HG03432 (cell line): ENCODE data around the gene KRTAP12-1.

ENCODE experiments used
- ATAC-seq: cut with Tn5 transposase; IDR thresholded peaks from one replicate; pipeline ENCODE4 v1.9.1; 2021; ENCODE audit warnings: mild to moderate bottlenecking, moderate library complexity; ENCODE audit not compliant: unreplicated experiment

KRTAP12-1 gene

DNA sequence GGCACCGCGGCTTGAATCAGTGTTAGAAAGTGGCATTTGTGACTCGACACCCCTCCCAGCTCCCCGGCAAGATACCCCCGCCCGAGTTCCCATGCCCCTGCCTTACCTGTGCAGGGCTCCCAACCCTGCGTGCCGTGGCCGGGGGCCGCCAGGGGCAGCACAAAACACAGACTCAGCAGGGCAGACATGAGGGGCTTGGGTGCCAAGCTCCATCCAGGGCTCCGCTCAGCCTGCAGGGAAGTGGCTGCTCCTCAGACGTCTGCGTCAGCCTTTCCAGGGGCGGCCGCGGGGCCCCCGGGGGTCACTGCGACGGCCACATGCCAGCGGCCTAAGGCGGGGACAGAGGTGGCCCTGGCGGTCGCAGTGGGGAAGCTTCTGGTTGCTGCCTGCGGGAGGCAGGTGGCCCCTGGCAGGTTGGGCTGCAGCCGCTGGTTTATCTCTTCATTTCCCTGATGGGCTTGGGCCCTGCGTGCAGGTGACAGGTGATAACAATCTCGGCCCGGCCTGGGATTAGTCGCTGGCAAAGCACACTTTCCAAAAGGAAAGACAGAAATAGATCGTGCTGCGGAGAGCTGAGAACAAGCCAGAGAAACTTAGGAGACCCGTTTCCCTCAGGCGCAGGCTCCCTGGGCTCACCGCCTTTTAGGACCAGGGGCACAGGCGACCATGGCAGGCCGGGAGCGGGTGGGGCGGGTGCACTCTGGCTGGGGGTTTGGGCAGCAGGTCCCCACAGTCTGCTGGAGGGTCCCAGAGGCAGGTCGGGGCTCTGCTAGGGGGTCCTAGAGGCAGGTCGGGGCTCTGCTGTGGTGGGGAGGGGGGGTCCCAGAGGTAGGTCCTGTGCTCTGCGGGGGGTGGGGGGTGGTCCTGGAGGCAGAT, 29.6 kb upstream of the KRTAP12-1 start, which contains the start of gene TSPEAR:
TSS of gene TSPEAR (minus strand) at position 246 of the 876 bp plus-strand sequence. CDS start at position 188, 58 bp downstream.
- ATAC-seq = no peak

DNA sequence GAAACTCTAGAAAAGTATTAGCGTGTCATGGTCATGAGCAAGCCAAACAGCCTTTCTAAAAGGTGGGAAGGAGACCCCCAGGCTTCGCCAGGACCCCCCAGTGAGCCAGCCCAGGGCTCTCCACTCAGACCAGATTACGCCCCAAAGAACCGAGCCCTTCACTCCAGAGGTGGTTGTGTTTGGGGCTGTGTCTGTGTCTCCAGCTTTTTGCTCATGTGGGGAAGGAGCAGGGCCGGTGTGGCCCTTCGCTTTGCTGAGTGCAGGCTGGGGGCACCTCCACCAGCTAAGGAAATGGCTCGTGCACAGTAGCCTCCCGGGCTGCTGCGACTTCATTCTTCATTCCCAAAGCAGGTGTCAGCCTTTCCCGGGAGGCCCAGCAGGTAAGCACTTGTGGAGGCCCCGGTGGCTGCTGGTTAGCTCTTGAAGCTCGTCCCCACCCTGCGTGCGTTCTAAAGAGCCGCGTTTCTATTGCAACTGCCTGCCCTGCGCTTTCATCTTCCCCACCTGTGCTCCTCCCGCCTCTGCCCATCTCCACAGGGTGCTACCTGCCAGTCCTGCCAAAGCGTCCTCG, 28.9 kb upstream of the KRTAP12-1 start:
- ATAC-seq = no peak

DNA sequence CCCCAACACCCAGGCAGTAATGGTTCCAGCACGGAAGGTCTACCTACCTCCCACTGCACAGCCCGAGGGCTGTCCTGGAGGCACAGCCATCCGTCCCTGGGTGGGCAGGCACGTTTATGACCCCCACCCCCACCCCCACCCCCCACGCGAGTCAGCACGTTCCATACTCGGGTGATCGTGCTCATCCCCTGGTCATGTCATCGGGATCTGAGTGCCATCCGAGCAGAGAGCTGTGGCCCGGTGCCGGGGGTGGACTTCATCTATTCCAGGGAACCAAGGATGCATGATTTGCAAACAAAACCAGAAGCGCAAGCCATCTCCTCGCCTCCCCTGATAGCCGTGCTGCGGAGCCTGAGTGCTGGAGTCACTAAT, 28.3 kb upstream of the KRTAP12-1 start:
- no peak for ATAC-seq

DNA sequence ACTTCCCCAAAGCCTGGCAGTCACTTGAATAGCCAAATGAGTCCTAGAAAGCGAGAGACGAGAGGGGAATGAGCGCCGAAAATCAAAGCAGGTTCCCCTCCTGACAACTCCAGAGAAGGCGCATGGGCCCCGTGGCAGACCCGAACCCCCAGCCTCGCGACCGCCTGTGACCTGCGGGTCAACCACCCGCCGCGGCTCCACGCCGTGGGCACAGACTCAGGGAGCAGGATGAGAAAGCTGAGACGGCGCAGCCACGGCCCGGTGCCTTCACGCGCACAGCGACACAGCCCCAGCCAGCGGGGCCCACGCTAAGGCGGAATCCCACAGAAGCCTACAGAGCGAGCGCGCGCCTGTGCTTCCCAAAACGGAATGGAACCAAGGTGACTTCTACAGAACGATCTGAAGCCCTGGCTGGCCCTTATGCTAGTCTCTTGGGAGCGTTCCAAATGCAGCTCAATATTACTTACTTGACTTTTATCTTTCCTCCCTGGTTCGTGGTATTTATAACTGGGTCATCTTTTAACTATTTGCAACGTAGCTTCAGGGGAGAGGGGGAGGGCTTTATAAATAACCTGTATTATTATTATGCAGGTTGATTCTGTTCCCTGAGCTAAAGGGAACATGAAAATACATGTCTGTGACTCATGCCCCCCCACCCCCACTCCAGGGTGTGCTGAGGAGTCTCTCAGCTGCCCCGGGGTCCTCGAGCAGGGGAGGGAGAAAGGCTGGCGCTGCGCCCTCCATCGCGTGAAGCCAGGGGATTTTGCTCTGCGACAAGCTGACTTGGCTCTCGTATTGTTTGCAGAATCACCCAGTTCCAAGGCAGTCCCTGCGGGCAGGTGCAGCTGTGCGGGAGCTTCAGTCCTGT, 27.7 kb upstream of the KRTAP12-1 start:
- no peak for ATAC-seq

DNA sequence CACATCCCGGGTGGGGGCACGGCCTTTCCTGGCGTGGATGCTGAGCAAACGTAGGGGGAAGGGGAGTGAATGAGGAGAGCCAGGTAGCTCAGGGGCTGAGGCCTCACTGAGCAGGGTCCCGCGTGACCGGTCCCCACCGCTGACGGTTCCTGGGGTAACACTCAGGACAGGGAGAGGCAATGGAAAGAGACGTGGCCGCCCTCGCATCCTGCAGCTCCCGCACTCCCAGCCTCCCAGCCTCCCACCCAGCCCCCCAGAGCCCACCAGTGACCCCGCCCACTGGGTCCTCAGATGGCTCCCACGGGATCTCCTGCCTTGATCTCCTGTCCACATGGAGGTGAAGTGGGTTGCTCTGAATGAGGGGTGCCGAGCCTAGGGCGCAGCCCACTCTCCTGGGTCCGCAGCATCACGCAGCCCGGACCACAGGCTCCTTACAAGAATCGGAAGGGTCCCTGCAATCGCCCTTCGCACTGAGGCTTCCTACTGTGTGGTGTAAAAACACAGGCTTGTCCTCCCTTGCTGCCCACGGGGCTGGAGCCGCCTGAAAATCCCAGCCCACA, 27.0 kb upstream of the KRTAP12-1 start:
- ATAC-seq = no peak

DNA sequence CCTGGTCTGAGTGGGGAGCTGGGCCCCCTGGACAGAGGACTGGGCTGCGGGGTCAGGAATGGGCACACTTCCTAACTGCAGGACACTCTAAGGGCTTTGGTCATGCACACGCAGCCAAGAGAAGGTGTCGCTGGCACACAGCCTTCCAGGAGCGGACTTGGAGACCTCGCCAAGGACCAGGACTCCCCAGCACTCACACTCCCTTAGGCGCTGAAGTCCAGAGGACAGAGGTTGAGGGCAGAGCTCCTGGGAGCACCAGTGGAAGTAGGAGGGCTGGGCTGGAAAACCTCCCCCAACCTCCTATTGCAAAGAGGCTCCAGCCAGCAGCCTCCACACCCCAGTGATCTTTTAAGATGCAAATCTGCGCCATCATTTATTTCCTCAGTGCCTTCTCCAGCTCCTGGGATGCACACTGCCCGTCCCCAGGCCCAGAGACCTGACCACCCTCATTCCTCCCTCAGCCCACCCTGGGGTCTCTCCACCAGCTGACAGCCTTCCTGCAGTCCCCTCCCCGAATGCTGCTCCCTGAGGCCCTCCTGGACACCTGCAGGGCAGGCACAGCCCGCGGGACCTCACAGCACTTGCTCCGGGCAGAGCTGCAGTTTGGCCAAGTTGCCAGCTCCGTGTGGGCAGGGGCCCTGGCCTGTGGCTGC, 26.4 kb upstream of the KRTAP12-1 start:
- no peak for ATAC-seq

DNA sequence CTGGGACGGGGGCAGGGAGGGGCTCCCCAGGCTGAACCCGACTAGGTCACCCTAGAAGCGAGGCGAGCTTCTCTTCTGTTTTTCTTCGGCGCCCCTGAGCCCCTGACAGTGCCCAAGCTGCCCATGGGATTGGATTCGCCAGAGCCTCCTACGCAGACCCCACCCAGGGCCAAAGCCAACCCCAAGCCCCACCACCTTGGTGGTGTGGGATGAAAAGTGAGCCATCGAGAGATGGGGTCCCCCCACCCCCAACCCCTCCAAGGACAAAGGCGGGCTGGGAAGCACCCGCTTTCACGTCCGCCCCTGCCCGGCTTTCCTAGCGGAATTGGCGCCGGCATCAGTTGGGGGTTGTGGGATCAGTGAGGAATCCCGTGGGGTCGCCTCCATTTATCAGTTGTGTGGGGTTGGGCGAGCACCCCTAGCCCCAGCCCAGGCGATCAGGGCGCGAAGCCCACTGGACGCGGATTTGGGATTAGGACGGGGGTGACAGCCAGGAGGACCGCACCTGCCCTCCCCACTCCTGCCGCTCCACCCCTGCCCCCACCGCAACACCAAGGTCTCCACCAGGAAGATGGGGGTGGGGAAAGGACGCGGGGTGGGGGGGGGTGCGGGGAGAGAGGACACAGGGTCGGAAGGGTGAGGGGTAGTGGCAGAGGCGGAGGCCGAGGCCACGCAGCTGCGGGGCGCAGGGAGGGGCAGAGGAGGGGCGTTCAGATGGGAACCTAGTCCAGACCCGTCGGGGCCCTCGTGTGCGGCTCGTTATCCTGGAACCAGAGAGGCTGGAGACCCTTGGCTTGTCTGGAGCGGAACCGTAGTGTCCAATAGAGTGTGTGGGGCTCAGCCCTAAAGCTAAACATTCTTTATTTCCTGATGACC, 25.0 kb upstream of the KRTAP12-1 start:
- no peak for ATAC-seq

DNA sequence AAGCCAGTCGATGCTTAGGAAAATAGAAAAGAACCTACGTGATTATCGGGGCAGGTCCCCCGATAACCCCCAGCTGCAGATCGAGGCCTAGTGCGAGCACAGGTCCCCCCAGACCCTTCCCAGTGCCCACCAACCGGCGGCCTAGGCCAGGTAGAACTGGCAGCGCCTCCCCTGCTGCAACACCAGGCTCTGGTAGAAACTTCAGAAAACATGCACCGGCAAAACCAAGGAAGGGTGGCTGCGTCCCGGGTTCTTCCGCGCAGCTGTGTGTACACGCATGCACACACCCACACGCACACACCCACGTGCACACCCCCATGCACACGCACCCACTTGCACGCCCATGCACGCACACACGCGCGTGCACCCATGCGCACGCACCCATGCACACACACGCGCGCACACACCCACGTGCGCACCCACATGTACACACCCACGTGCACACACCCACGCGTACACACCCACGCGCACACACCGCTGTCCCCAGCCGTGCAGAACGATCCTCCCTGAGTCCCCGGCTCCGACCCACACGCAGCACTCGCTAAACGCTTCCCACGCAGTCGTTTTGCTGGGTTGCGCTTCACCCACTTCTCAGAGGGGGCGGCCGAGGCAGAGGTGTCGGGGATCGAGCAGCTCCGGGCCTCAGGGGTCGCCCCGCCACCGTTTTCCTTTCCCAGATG, 24.2 kb upstream of the KRTAP12-1 start:
- ATAC-seq = no peak

DNA sequence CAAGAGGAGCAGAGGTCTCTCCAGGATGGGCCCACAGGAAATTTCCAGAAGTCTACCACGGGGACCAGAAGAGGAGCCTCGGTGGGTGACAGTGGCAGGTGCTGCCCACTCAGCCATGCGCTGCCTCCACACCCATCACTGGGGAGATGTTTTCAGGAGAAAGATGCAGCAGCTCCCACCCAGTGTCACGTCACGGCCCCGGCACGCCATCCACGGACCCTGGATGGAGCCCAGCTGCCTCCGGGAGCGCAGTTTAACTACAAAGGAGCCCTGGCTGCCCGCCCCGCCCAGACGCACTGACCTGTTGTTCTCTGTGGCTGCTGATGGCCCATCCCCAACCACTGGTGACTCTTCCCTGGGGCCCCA, 22.7 kb upstream of the KRTAP12-1 start:
- no peak for ATAC-seq

DNA sequence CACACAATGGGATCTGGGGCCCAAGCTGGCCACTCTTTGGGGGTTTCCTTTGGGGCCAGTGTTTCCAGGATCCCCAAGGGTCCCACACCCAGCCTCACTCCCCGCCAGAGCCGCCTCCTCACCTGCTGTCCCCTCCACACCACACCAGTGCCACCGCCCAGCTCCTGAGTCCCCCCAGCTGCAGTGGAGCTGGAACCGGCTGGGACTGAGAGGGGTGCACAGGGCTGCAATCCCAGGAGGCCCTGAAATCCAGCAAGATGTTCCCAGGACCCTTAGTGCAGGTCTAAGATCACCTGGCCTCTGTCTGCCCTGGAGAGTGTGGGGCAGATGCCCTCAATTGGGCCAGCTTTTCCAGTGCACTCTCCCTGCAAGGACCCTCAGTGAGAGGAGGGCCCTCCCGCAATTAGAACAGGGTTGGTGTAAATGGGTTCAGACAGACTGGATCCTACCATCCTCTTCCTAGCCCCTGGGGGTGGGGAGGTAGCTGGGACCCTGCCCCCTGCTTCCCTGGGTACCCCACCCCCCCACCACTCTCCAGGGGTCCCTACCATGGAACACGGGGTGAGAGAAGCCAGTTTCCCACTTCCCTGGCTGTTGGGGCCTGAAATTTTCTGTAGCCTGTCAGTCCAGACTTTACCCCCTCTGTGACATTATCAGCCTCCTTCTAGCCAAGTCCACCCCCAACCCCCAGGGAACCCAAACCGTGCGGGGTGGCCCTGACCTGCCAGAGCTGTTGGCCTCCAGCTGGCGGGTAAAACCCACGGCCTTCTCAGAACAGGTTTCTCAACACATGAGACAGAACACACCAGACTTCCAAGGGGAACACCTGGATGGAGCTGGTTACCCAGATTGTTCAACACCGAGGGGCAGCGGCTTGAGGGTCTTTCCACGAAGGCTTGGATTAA, 22.0 kb upstream of the KRTAP12-1 start:
- ATAC-seq = no peak

DNA sequence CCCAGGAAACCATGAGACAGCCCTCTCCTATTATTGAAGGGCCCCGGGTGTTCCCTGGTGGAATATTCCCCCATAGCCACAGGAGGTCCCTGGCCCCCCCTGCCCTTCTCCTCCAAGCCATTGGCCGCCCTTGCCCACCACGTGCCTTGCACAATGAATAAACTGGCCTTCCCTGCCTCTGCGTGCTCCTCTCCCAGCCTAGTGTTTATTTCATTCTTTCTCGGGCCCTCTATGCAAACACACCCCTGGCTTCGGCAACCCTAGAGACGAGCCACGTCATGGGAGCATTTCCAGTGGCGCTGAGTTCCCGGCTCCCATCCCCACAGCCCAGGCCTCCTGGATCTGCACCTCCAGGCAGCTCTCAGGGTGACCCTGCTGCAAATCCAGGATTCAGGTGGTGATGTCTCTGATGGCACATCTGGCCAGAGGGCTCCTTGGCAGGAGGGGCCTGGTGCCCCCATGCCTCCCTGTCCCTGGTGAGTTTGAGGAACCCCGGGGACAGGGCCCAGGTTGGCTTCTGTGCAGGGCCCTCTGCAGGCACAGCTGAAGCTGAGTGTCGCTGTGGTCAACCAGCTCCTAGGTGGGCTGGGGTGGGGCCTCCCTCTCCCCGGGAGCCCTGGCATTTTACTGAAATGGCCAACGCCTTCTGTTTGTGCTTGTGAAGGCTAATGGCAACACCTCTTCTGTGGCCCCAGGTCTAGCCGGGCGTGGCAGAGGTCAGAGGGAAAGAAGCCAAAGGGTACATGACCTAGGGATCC, 21.2 kb upstream of the KRTAP12-1 start:
- no peak for ATAC-seq

DNA sequence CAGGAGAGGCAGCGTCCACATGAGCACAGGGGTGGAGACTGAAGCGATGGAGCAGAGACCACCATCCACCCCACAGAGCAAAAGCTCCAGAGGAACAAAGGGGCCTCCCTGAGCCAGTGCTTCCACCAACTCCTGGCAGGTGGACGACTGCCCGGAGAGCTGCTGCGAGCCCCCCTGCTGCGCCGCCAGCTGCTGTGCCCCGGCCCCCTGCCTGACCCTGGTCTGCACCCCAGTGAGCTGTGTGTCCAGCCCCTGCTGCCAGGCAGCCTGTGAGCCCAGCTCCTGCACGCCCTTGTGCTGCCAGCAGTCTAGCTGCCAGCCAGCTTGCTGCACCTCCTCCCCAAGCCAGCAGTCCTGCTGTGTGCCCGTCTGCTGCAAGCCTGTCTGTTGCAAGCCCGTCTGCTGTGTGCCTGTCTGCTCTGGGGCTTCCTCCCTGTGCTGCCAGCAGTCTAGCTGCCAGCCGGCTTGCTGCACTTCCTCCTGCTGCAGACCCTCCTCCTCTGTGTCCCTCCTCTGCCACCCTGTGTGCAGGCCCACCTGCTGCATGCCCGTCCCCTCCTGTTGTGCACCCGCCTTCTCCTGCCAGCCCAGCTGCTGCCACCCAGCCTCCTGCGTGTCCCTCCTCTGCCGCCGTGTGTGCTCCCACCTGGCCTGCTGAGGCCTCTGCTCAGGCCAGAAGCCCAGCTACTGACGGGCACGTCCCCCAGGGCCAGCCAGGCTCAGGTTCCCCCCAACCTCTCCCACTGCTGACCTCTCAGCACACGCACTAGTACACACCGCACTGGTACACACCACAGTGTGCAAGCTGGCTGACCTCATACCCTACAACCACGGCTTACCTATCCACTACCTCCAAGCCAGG, 20.4 kb upstream of the KRTAP12-1 start:
- no peak for ATAC-seq

DNA sequence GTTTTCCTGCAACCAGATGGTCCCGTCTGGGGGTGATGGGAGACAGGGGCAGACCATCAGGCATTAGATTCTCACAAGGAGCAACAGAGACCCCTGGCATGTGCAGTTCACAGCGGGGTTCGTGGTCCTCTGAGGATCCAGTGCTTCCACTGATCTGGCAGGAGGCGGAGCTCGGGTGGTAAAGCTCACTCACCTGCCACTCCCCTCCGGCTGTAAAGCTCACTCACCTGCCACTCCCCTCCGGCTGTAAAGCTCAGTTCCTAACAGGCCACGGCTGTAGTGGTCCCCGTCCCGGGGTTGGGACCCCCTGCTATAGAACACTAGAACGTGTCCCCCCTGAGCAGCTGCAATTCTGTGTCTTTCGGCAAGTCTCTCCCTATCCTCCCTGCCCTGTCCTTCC, 19.6 kb upstream of the KRTAP12-1 start:
- no peak for ATAC-seq

DNA sequence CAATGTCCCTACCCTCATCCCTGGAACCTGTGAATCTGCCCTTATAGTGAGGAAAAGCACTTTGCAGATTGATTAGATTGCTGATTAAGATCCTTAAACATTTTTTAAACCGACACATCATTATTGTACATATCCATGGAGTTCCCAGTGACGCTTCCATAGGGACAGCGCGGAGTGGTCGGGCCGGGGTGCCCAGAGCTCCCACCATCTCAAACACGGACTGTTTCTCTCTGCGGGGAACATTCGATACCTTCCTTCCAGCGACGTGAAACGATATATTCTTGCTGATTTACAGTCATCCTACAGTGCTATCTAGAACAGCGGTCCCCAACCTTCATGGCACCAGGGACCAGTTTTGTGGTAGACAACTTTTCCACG, 19.0 kb upstream of the KRTAP12-1 start:
- no peak for ATAC-seq

DNA sequence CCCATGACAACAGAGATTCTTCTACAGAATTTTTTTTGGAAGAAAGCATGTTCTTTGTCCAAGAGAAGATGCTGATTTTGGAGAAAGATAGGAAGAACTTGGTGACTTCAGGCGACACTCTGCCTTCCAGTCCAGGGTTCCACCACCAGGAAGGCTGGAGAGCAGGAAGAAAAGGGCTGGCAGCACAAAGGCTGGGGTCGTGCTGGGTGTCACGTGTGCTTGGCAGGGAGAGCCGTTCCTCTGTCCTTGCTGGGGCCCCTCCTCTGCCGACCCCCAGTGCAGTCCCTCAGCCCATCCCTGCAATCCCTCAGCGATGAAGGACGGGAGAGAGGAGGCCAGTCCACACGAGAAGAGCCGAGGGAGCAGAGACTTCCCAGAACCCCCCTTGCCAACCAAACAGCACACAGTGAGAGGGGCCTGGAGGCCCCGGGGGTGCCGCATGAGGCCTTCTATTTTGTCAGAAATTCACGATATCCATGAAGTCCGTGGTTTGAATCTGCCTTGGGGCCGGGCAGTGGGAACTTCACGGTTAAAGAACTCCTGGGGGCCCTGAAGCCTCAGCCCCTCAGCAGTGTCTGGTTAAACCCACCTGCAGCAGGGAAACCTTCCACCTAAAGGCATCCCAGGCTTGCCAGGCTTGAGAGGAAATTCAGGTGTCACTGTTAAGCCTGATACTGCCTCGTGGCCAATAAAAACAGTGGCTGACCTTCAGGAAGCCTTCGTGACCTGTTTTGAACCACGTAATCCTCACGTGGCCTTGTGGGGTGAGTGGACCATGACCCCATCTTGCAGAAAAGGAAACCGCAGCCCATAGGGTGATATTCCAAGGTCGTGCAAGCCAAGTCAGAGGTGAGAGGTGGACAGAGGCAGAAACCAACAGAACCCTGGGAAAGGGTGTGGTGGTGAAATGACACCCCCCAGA, 18.4 kb upstream of the KRTAP12-1 start:
- ATAC-seq = no peak
